B cell (primary cell): Measurements from ENCODE around the gene FOXK1. TPM values are rescaled to one million over a fixed set of nuclear protein-coding genes. Genes with fewer than 3 reads are reported as not detected.

Experiments used
- ATAC-seq: fragments of 200-7000 bp; cut with Tn5 transposase; one replicate; pipeline ENCODE4 v1.10.0; 2021; ENCODE audit warnings: low read depth, mild to moderate bottlenecking, moderate number of reproducible peaks, moderate library complexity
- CTCF ChIA-PET: fragments of 350-600 bp; sonication (Branson Sonifier 250); formaldehyde crosslinking; loops from one replicate; lab custom pipeline; 2021; ENCODE audit warnings: antibody characterized with exemption, inconsistent platforms; lab: Charles Lee
- POLR2A ChIA-PET: fragments of 350-600 bp; sonication (Branson Sonifier 250); formaldehyde crosslinking; loops from one replicate; lab custom pipeline; 2021; ENCODE audit warnings: antibody characterized with exemption; lab: Charles Lee
- DNase-seq: peaks from one replicate; pipeline ENCODE4 v3.0.0; 2013
- H2AFZ ChIP-seq: 2 replicates; pipeline ENCODE4 v1.6.1; 2012; ENCODE audit warnings: mild to moderate bottlenecking, low read depth, low read length; ENCODE audit not compliant: insufficient read depth, poor library complexity, severe bottlenecking
- H3K27ac ChIP-seq, 2 donors: 1 replicate in 1 of 2; 2 replicates in 1 of 2; pipeline ENCODE4 v1.5.1; 2012 to 2013; ENCODE audit warnings: low read length in 2 of 2, mild to moderate bottlenecking in 2 of 2, moderate library complexity in 1 of 2
- H3K27me3 ChIP-seq, 4 experiments: fragments of 200-600 bp in 1 of 4; sonication (generic) in 1 of 4; replicated peaks in 1 of 4; 1 replicate in 2 of 4; 2 replicates in 2 of 4; pipeline versions ENCODE4 v1.6.1 to v1.7.0; 2013 to 2016; ENCODE audit warnings: low read length in 3 of 4, mild to moderate bottlenecking in 2 of 4, mixed read lengths in 1 of 4, moderate library complexity in 1 of 4; ENCODE audit not compliant: insufficient read depth in 4 of 4, control insufficient read depth in 3 of 4; ENCODE audit errors: control extremely low read depth in 1 of 4
- H3K36me3 ChIP-seq, 2 experiments: replicated peaks in 1 of 2; 1 replicate in 1 of 2; 2 replicates in 1 of 2; pipeline versions ENCODE4 v1.6.1 to v1.7.1; 2013; ENCODE audit warnings: low read length in 1 of 2; ENCODE audit not compliant: insufficient read depth in 2 of 2, control insufficient read depth in 1 of 2; ENCODE audit errors: control extremely low read depth in 1 of 2, extremely low read depth in 1 of 2
- H3K4me1 ChIP-seq, 2 donors: fragments of 200-600 bp in 1 of 2; sonication (generic) in 1 of 2; 1 replicate in 1 of 2; 2 replicates in 1 of 2; pipeline versions ENCODE4 v1.5.1 to v1.6.1; 2013 to 2017; ENCODE audit warnings: low read length in 2 of 2; ENCODE audit not compliant: control insufficient read depth in 2 of 2, insufficient read depth in 2 of 2
- H3K4me2 ChIP-seq: replicated peaks from 2 replicates; pipeline ENCODE3; 2012; ENCODE audit warnings: mild to moderate bottlenecking, low read depth, low read length; ENCODE audit not compliant: poor library complexity, severe bottlenecking
- H3K4me3 ChIP-seq, 5 experiments: fragments of 200-600 bp in 1 of 5; sonication (generic) in 1 of 5; 1 replicate in 3 of 5; 2 replicates in 2 of 5; pipeline versions ENCODE4 v1.5.1 to v1.7.0; 2011 to 2016; ENCODE audit warnings: low read length in 4 of 5, mild to moderate bottlenecking in 4 of 5, low read depth in 2 of 5, control low read depth in 1 of 5, moderate library complexity in 1 of 5; ENCODE audit not compliant: insufficient read depth in 1 of 5; ENCODE audit errors: control extremely low read depth in 1 of 5, extremely low read depth in 1 of 5
- H3K79me2 ChIP-seq: fragments of 200-600 bp; sonication (generic); one replicate; pipeline ENCODE4 v1.6.0; 2016; ENCODE audit warnings: low read length; ENCODE audit not compliant: control insufficient read depth, insufficient read depth
- H3K9ac ChIP-seq: fragments of 200-600 bp; sonication (generic); 2 replicates; pipeline ENCODE4 v1.6.1; 2017; ENCODE audit warnings: mild to moderate bottlenecking, low read length, moderate library complexity
- H3K9me3 ChIP-seq, 3 donors: one replicate each; pipeline versions ENCODE4 v1.6.1 to v1.7.1; 2013; ENCODE audit warnings: low read length in 2 of 3; ENCODE audit not compliant: control insufficient read depth in 2 of 3, insufficient read depth in 1 of 3; ENCODE audit errors: control extremely low read depth in 1 of 3
- H4K20me1 ChIP-seq: 2 replicates; pipeline ENCODE4 v1.6.0; 2012; ENCODE audit warnings: mild to moderate bottlenecking, low read length; ENCODE audit not compliant: insufficient read depth, control insufficient read depth, poor library complexity, severe bottlenecking
- H3K27ac Mint-ChIP-seq: one replicate; pipeline ENCODE4 v1.8.0; 2021; ENCODE audit warnings: mixed read lengths
- H3K27me3 Mint-ChIP-seq: one replicate; pipeline ENCODE4 v1.8.0; 2021; ENCODE audit warnings: mixed read lengths
- H3K4me1 Mint-ChIP-seq: one replicate; pipeline ENCODE4 v1.8.0; 2021; ENCODE audit warnings: mixed read lengths
- H3K4me3 Mint-ChIP-seq: one replicate; pipeline ENCODE4 v1.8.0; 2021; ENCODE audit warnings: mixed read lengths
- H3K9me3 Mint-ChIP-seq: one replicate; pipeline ENCODE4 v1.8.0; 2022; ENCODE audit warnings: mixed read lengths; ENCODE audit not compliant: insufficient read depth
- CTCF ChIP-seq: fragments of 200-600 bp; IDR thresholded peaks from one replicate; pipeline ENCODE4 v1.8.0; 2022; ENCODE audit warnings: antibody characterized with exemption, mild to moderate bottlenecking
- EZH2 ChIP-seq: IDR thresholded peaks from 2 replicates; pipeline ENCODE4 v1.6.1; 2012; ENCODE audit warnings: borderline replicate concordance, low read depth, mild to moderate bottlenecking, moderate library complexity, low read length; ENCODE audit not compliant: insufficient read depth, poor library complexity, severe bottlenecking
- whole genome bisulfite sequencing: methylation state at CpG from one replicate; pipeline ENCODE4 v1.1.5; 2013; ENCODE audit warnings: missing lambda C conversion rate; ENCODE audit not compliant: insufficient coverage; 5-methylcytosine and 5-hydroxymethylcytosine counted together
- intact Hi-C: fragments of 100-400 bp; cut with micrococcal nuclease; formaldehyde crosslinking; loops from one replicate; pipeline ENCODE4 v1.10.0; 2022
- polyA plus RNA-seq: library from polyadenylated mRNA; depleted of rRNA; stranded (reverse); fragments of >200 nt; gene quantifications from 2 replicates; pipeline ENCODE4 v1.2.3, GENCODE V29; 2012
- total RNA-seq, 2 donors: library from RNA; stranded (reverse); fragments of 120-200 nt in 1 of 2; gene quantifications; 1 replicate in 1 of 2; 2 replicates in 1 of 2; pipeline versions ENCODE4 v1.2.3 to v1.2.4, GENCODE V29; 2013 to 2022

Gene FOXK1
- total and polyA plus RNA-seq, 2 donors (not counting 1 experiment from before 2014, with no cell fraction given) = 17.9 to 56.2 TPM

GRCh38 chr7:4799508-4800268 lies 117.6 kb downstream of the FOXK1 start:
- ChIA-PET POLR2A (no interaction called here), CTCF (interaction anchor here (0.5 to 4.6 kb wide), 5 partner anchors 10 to 286 kb away, joined by 3 to 54 read pairs (median 3); no protein-coding TSS in a partner anchor)
- H3K9me3 ChIP-seq = no peaks in the 10 kb centered on the region

More at GRCh38 chr7:4799508-4800268, 117.6 kb downstream of the FOXK1 start:
- Histone ChIP-seq H3K4me2 (no peak overlapping the region), H3K4me1 (no peaks in the 10 kb centered on the region), H3K4me3 (no peak overlapping the region), H4K20me1 (no peaks in the 10 kb centered on the region), H3K36me3 (no peaks in the 10 kb centered on the region), H3K27me3 (no peaks in the 10 kb centered on the region), H3K27ac (no peak overlapping the region), H3K79me2 (no peaks in the 10 kb centered on the region), H2AFZ (no peak overlapping the region), H3K9ac (no peak overlapping the region)
- no peak overlapping the region for H3K27ac Mint-ChIP-seq
- TF ChIP-seq CTCF = no peak
- TF ChIP-seq EZH2 = no peak
- H3K4me3 Mint-ChIP-seq = no peak overlapping the region
- H3K27me3 Mint-ChIP-seq = no peaks in the 10 kb centered on the region
- ATAC-seq (no peak), DNase-seq (no peak)
- H3K4me1 Mint-ChIP-seq = no peaks in the 10 kb centered on the region
- intact Hi-C loops = loop anchor here (10.0 kb wide), 1 partner anchor 175 kb away; no protein-coding TSS in a partner anchor
- WGBS = 92% methylated on average over 39 of the region's 39 CpGs
- H3K9me3 Mint-ChIP-seq = no peaks in the 10 kb centered on the region
